Left ventricle myocardium inferior (tissue), 1 donor: Measurements from ENCODE around the gene LBP. TPM values are rescaled to one million over a fixed set of nuclear protein-coding genes. Genes with fewer than 3 reads are reported as not detected.

Source experiments
- DNase-seq: peaks from one replicate; pipeline ENCODE4 v3.0.0-alpha.2; 2020
- H3K27ac ChIP-seq: fragments of 200-600 bp; replicated peaks from 2 replicates; pipeline ENCODE4 v1.8.0; 2021
- H3K27me3 ChIP-seq: fragments of 200-600 bp; 2 replicates; pipeline ENCODE4 v1.8.0; 2021; ENCODE audit warnings: low read depth
- H3K36me3 ChIP-seq: fragments of 200-600 bp; 2 replicates; pipeline ENCODE4 v1.8.0; 2021
- H3K4me1 ChIP-seq: fragments of 200-600 bp; 2 replicates; pipeline ENCODE4 v1.8.0; 2021
- H3K4me3 ChIP-seq: fragments of 200-600 bp; 2 replicates; pipeline ENCODE4 v1.8.0; 2021; ENCODE audit warnings: mild to moderate bottlenecking, moderate library complexity
- H3K9me3 ChIP-seq: fragments of 200-600 bp; replicated peaks from 2 replicates; pipeline ENCODE4 v1.8.0; 2021
- CTCF ChIP-seq: fragments of 200-600 bp; IDR thresholded peaks from 2 replicates; pipeline ENCODE4 v1.8.0; 2021; ENCODE audit warnings: antibody characterized with exemption, mild to moderate bottlenecking, borderline replicate concordance
- intact Hi-C: fragments of 100-400 bp; cut with micrococcal nuclease; formaldehyde crosslinking; loops from one replicate; pipeline ENCODE4 v1.11.0; 2022
- total RNA-seq: library from RNA; stranded (reverse); fragmentation: NEBNext Ultra II Directional; extraction: Animal tissue kit (Norgen Biotek cat#: 25700); gene quantifications from one replicate; pipeline ENCODE4 v1.2.1, GENCODE V29; 2021
- donor health status: DM: no; HTN: yes; CAD: no; lungs with severe emphysema.

The LBP gene
- total RNA-seq, 1 donor from 2014 or later = 0.19 TPM

GRCh38 chr20:38321959-38322598 lies 24.2 kb upstream of the LBP start:
- Histone ChIP-seq H3K4me1 (no peaks in the 10 kb centered on the region), H3K36me3 (no peaks in the 10 kb centered on the region), H3K4me3 (no peak overlapping the region), H3K9me3 (no peaks in the 10 kb centered on the region), H3K27ac (no peak overlapping the region), H3K27me3 (peaks cover 51% of the 10 kb centered on the region)
- TF ChIP-seq CTCF = peak; percentile 73
- DNase-seq = no peak
- intact Hi-C loops = loop anchor here (5.0 kb wide), 1 partner anchor 90 kb away; no protein-coding TSS in a partner anchor

DNA sequence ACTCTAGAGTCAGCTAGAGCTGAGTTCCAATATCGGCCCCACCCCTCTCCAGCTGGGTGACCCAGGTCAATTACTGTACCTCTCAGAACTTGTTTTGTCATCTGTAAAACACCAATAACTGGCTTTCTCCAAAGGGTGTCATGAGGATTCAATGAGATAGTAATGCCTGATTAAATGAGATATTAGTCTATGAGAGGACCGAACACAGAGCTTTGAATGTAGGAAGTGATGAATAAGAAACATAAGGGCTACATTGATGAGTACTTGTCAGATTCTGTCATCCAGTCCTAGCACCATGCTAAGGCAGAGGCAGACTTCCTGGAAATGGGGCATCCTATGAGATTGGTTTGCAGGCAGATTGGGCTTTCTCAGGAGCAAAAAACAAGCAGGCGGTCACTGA lies 22.1 kb upstream of the LBP start:
- H3K9me3 ChIP-seq = no peaks in the 10 kb centered on the region
- H3K36me3 ChIP-seq = no peaks in the 10 kb centered on the region
- no peak for DNase-seq
- H3K27ac ChIP-seq = no peak overlapping the region
- no peaks in the 10 kb centered on the region for H3K4me1 ChIP-seq
- TF ChIP-seq CTCF = no peak
- H3K27me3 ChIP-seq = peaks cover 55% of the 10 kb centered on the region
- H3K4me3 ChIP-seq = no peak overlapping the region
- intact Hi-C loops = loop anchor here (5.0 kb wide), 1 partner anchor 92 kb away; no protein-coding TSS in a partner anchor

DNA sequence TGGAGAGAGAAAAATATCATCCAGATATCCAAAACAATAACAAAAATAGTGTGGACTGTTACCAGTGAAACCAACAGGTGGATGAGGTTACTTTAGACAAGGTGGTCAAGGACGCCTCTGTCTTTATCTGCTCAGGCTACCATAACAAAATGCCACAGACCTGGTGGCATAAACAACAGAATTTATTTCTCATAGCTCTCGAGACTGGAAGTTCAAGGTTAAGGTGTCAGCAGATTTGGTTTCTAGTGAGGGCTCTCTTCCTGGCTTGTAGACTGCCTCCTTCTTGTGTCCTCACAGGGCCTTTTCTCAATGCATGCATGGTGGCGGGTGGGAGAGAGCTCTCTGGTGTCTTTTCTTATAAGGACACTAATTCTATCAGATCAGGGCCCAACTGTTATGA lies 21.1 kb upstream of the LBP start:
- Histone ChIP-seq H3K36me3 (no peaks in the 10 kb centered on the region), H3K4me1 (no peaks in the 10 kb centered on the region), H3K27ac (no peak overlapping the region), H3K27me3 (peaks cover 55% of the 10 kb centered on the region), H3K4me3 (no peak overlapping the region), H3K9me3 (no peaks in the 10 kb centered on the region)
- intact Hi-C loops = no loop called here
- no peak for DNase-seq
- no peak for TF ChIP-seq CTCF

- Histone ChIP-seq H3K4me3 (no peak overlapping the region), H3K27me3 (peaks cover 60% of the 10 kb centered on the region), H3K4me1 (no peaks in the 10 kb centered on the region), H3K9me3 (no peaks in the 10 kb centered on the region), H3K36me3 (no peaks in the 10 kb centered on the region), H3K27ac (no peak overlapping the region)
- no peak for DNase-seq
- TF ChIP-seq CTCF = no peak
- intact Hi-C loops = no loop called here
Measured at GRCh38 chr20:38325905-38326304, 20.4 kb upstream of the LBP start.

DNA sequence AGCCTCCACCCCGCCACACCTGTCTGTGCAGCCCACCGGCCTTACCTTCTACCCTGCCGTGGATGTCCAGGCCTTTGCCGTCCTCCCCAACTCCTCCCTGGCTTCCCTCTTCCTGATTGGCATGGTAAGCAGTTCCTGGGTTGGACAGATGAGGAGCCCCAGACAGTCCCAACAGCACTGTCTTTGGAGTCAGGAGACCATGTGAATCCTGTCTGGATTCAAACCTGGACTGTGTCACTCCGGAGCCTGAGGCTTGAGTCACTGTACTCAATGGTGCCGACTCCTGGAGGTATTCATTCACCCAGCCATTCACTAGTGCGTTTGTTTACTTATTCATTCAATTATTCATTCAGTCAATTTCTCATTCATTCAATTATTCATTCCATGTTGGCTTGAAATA lies 20.0 kb upstream of the LBP start:
- no peaks in the 10 kb centered on the region for H3K36me3 ChIP-seq
- no peak overlapping the region for H3K27ac ChIP-seq
- no peaks in the 10 kb centered on the region for H3K4me1 ChIP-seq
- H3K9me3 ChIP-seq = no peaks in the 10 kb centered on the region
- H3K4me3 ChIP-seq = no peak overlapping the region
- no peak for TF ChIP-seq CTCF
- H3K27me3 ChIP-seq = peaks cover 61% of the 10 kb centered on the region
- DNase-seq = no peak
- intact Hi-C loops = no loop called here

GRCh38 chr20:38330638-38331037 lies 15.6 kb upstream of the LBP start:
- no peak for DNase-seq
- Histone ChIP-seq H3K36me3 (no peaks in the 10 kb centered on the region), H3K27me3 (peaks cover 74% of the 10 kb centered on the region), H3K4me3 (no peak overlapping the region), H3K27ac (no peak overlapping the region), H3K9me3 (no peaks in the 10 kb centered on the region), H3K4me1 (no peaks in the 10 kb centered on the region)
- intact Hi-C loops = no loop called here
- TF ChIP-seq CTCF = no peak
